Measurements from ENCODE around the gene PAX4. TPM values are rescaled to one million over a fixed set of nuclear protein-coding genes. Genes with fewer than 3 reads are reported as not detected.

The PAX4 gene
- total and polyA plus RNA-seq, 9 of the 15 experiments (the other 6 are each of a cell fraction or from before 2014, with no cell fraction given), result not detected

DNA sequence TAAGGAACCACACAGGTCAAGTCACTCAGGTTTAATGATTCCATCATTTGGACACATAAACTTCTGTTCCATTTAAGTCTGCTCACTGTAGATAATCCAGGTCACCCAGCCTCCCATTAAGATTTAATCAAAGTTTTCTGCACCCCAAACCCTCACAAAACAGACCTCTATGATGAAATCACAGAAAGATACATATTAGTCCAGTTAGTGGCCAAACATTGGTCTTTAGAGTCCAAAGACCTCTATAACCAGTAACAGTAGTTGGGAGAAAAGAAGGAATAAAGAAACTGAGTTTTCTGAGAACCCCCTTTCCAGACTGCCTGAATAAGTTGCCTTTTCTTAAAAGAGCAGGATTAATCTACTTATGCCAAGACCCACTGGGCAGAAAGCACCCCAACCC lies 37.3 kb downstream of the PAX4 start (continued):
- TF ChIP-seq PPARD (CRISPR knock-in tag; IDR thresholded peaks at IDR 0.05) (no peak), TAF9B (IDR thresholded peaks at IDR 0.05; ENCODE audit: partially characterized antibody) (no peak), JUND (IDR thresholded peaks at IDR 0.05; ENCODE audit: borderline replicate concordance, low read depth, low read length) (no peak), JUND (tag; IDR thresholded peaks at IDR 0.05; ENCODE audit: borderline replicate concordance, low read depth, low read length) (no peak)

DNA sequence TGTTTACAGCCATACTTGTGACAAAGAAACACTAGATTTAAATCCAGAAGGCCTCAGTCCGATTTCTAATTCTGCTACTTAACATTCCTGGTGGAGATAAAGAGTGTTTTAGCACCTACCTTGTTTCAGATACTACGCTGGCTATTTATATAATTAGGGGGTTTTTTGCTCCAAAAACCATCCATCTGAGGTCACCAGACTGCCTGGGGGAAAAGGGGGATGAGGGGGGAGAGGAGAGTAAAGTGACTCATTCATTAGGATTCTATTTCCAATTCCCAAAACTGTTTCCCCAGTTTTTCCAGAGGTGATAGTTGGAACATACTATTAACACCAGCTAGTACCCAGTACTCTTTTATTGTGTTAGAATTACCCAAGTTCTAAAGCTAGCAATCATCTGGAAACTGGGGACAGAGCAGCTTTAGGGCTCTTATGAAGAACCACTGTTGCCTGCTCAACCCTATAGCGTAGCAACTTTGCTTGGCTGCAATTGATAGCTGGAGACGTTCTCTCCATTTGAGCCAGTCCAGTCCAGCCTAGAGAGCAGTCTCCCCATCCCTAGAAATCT lies 39.1 kb downstream of the PAX4 start:
- Histone ChIP-seq H3K4me3 (no peak overlapping the region), H3K9me1 (ENCODE audit: control insufficient read depth, insufficient read depth, low read length) (peaks cover 1% of the 10 kb centered on the region), H3K36me3 (ENCODE audit: control insufficient read depth, insufficient read depth, low read length) (peaks cover 39% of the 10 kb centered on the region), H3K79me2 (ENCODE audit: control insufficient read depth, insufficient read depth, low read length) (peaks cover 4% of the 10 kb centered on the region; the same call in 1 of the 3 replicates), H2AFZ (ENCODE audit: low read depth, low read length) (no peak overlapping the region), H4K20me1 (replicated peaks; ENCODE audit: control insufficient read depth, insufficient read depth, low read length) (peaks cover 18% of the 10 kb centered on the region; the same call in 1 of the 2 replicates), H3K27me3 (ENCODE audit: control insufficient read depth in 2 of 2, insufficient read depth in 2 of 2, low read length in 2 of 2) (no peaks in the 10 kb centered on the region), H3K4me2 (ENCODE audit: insufficient read depth, low read length) (no peak overlapping the region), H3K9ac (ENCODE audit: insufficient read depth in 1 of 2, low read depth in 2 of 2, low read length in 2 of 2) (no peak overlapping the region), H3K27ac (ENCODE audit: extremely low read depth, low read depth, low read length) (no peak overlapping the region), H3K9me3 (replicated peaks; ENCODE audit: control insufficient read depth, insufficient read depth, low read depth, low read length) (no peaks in the 10 kb centered on the region), H3K4me1 (replicated peaks in 1 of 2; ENCODE audit: control insufficient read depth in 2 of 2, insufficient read depth in 2 of 2, low read length in 2 of 2) (peaks cover 5 to 9% of the 10 kb centered on the region in 2 experiments; a peak in 4 of 5 replicates)
- intact Hi-C loops (cut with micrococcal nuclease), result no loop called here
- CTCF ChIA-PET (ENCODE audit: low intra/inter-chr PET ratio), result no interaction called here
- no TSS peak for BruUV-seq (replicated peaks)
- POLR2A ChIA-PET, result interaction anchor here (0.5 to 2.0 kb wide), 5 partner anchors 10 to 376 kb away, joined by 3 to 7 read pairs (median 3); no protein-coding TSS in a partner anchor
- no peak for DNase-seq (ENCODE audit: extremely low read depth in 1 of 4, low spot score in 3 of 4)
- no peak for ATAC-seq
- FAIRE-seq, result no peak
- WGBS (ENCODE audit: insufficient coverage, low coverage, missing lambda C conversion rate), result 72% methylated on average over 4 of the region's 4 CpGs
- in situ Hi-C loops (cut with MboI), result no loop called here
- TF ChIP-seq FOXA1 (IDR thresholded peaks at IDR 0.05; ENCODE audit: borderline replicate concordance), result no peak
- TF ChIP-seq BHLHE40 (IDR thresholded peaks at IDR 0.05; ENCODE audit: low read length), result no peak
- no peak for TF ChIP-seq TCF3 (CRISPR knock-in tag; IDR thresholded peaks at IDR 0.05)
- no peak for TF ChIP-seq TCF7L2 (IDR thresholded peaks at IDR 0.05; ENCODE audit: low read depth, low read length)
- no peak for TF ChIP-seq GATAD2B (IDR thresholded peaks at IDR 0.05; ENCODE audit: borderline replicate concordance)
- no peak for TF ChIP-seq HOMEZ (CRISPR knock-in tag; IDR thresholded peaks at IDR 0.05)
- no peak for TF ChIP-seq NFATC3 (IDR thresholded peaks at IDR 0.05)
- TF ChIP-seq GABPB2 (CRISPR knock-in tag; conservative IDR thresholded peaks at IDR 0.05), result no peak
- no peak for TF ChIP-seq KDM4B (IDR thresholded peaks at IDR 0.05; ENCODE audit: borderline replicate concordance in 2 of 2, low read depth in 1 of 2)
- no peak for TF ChIP-seq KLF13 (tag; IDR thresholded peaks at IDR 0.05; ENCODE audit: borderline replicate concordance, low read depth)
- TF ChIP-seq HNRNPL (IDR thresholded peaks at IDR 0.05; ENCODE audit: low read depth, low read length), result no peak
- TF ChIP-seq ZFPM2 (CRISPR knock-in tag; IDR thresholded peaks at IDR 0.05), result no peak
- TF ChIP-seq ATF2 (CRISPR knock-in tag; IDR thresholded peaks at IDR 0.05), result no peak
- TF ChIP-seq PHF8 (IDR thresholded peaks at IDR 0.05; ENCODE audit: borderline replicate concordance, low read length), result no peak
- no peak for TF ChIP-seq BACH1 (tag; IDR thresholded peaks at IDR 0.05)
- no peak for TF ChIP-seq ELF4 (CRISPR knock-in tag; IDR thresholded peaks at IDR 0.05)

Data from K562 (cell line).